Measurements from ENCODE around the gene TMC4.

GRCh38 chr19:54173359-54173699, 369 bp upstream of the TMC4 start:
- TF ChIP-seq CTCF (IDR thresholded peaks at IDR 0.05) = no peak
- TF ChIP-seq, protein P1, sequence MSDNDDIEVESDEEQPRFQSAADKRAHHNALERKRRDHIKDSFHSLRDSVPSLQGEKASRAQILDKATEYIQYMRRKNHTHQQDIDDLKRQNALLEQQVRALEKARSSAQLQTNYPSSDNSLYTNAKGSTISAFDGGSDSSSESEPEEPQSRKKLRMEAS (IDR thresholded peaks at IDR 0.05; ENCODE audit: low read depth) = no peak

Measured in SK-N-SH (cell line).